NCI-H446 treated with DMSO at 0.1 percent for 48 hours (cell line): ENCODE results near the gene SYNPO.

Experiments
- DNase-seq: peaks from one replicate; lab custom pipeline; 2025; lab: John Stamatoyannopoulos, UW

SYNPO gene

DNA sequence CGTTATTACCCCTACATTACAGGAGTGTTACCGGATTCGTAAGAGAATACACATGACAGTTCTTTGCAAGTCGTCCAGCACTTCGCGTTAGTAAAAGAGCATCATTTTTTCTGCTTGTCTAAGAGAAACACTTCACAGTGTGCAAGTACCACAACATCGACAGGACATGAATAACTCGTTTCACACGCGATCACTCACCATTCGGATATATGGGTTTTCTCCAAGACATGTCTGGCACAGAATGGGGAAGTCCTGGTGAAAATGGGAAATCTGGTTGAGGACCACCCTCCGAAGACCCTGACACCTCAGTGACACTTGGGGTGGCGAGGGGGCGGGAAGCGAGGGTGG, 59.8 kb downstream of the SYNPO start:
- DNase-seq = no peak

DNA sequence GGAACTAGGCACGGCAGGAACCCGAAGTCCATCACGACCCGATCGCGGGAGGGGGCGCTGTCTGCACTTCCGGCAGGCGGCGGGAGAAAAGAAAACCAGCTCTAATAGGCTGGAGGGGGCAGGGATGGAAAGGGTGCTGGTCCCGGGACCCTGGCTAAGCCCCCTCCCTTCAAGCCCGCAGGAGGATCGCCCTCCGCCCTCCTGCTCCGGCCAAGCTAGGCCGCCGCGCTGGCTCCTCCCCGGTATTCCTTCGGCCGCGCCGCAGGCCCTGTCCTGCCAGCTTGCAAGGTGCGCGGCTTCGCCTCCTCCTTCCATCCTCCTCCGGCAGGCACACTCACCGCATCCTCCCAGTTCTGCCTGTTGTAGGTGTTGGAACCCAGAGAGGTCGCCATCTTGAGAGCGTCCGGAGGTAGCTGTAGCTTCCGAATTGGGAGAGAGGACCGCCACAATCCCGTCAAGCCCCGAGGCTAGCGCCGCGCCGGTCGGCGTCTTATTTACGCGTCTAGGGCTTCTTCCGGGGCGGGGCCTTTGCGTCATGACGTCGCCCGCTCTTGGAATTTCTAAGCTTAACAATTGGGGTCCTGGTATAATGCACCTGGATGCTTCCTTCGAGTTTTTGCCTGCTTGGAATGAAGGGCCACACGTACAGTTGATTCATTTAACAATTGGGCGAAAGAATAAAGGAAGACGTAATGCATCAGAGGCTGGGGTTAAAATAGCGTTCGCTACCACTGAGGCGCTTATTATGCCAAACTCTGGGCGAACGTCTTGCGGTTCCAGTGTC, 60.3 kb downstream of the SYNPO start, which contains the start of gene RBM22:
TSS of gene RBM22 (minus strand) at position 469 of the 784 bp plus-strand sequence. CDS start at position 392, 77 bp downstream.
- DNase-seq = peak; percentile 81

DNA sequence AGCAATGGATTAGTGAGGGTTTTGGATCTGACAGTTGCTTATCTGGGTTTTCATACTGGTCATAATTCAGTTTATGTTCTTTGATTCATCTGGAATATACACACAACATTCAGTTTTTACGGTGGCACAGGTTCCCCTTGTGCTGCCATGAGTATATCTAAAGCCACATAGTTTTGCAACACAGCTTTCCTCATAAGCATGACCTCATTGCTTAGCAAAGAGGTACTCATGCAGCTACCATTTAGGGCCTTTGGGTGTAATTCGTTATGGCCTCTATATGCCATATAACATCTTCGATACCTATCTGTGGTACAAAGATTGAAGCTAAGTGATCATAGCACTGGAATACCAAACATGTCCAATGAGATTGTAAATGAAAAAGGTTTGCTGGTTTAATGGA, 63.3 kb downstream of the SYNPO start:
- DNase-seq = no peak

DNA sequence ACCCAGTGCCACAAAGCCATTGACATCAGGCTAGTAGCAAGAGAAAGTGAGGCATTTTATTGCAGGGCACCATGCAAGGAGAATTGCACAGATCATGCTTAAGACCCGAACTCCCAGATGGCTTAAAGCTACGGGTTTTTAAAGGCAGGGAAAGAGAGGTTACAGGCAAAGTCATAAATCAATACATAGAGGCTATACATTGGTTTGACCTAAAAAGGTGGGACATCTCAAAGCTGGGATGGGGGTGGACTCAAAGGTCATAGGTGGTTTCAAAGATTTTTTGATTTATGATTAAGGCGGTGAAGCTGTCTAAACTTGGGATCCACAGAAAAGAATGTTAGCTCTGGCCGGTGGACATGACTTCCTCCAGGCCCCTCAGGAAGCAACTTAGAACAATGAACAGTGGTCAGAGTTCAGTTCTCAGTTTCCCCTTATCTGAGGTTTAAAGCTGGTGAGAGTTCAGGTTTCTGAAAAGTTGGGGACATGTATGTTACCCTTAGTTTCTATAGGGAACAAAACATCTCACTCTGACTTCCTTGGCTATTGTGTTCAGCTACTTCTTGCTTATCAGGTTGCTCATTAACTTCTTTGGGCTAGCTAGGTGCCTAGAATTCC, 66.4 kb downstream of the SYNPO start:
- no peak for DNase-seq
